GM18951 (cell line): ENCODE data around the gene RABGAP1L.
"Not testable (repeated sequence)": the region's sequence is repeated elsewhere in the genome, so short reads cannot be mapped to it uniquely, and the experiment has no call there.

Source experiments
- POLR2A ChIP-seq: IDR thresholded peaks from 4 replicates; pipeline ENCODE4 v1.6.1; 2011; ENCODE audit warnings: mild to moderate bottlenecking; ENCODE audit not compliant: insufficient read length, insufficient read depth; ENCODE audit errors: extremely low read depth
- in situ Hi-C: fragments of 300-500 bp; cut with MboI; formaldehyde crosslinking; loops from one replicate; pipeline ENCODE4 v1.12.0; 2022; ENCODE audit warnings: low sequenced_read_pairs, mixed read lengths, inconsistent platforms; ENCODE audit not compliant: unreplicated experiment

Gene RABGAP1L

GRCh38 chr1:174366946-174367345 is 207.6 kb downstream of the RABGAP1L start:
- in situ Hi-C loops = no loop called here

GRCh38 chr1:174367892-174368291 is 208.6 kb downstream of the RABGAP1L start:
- in situ Hi-C loops = no loop called here
- TF ChIP-seq POLR2A = no peak

More at GRCh38 chr1:174366946-174367345, 207.6 kb downstream of the RABGAP1L start:
- TF ChIP-seq POLR2A = no peak

GRCh38 chr1:174376030-174376429 is 216.7 kb downstream of the RABGAP1L start:
- in situ Hi-C loops = no loop called here
- no peak for TF ChIP-seq POLR2A

- TF ChIP-seq POLR2A = no peak
- in situ Hi-C loops = no loop called here
These were observed 232.4 kb downstream of the RABGAP1L start for GRCh38 chr1:174391716-174392115.

- no peak for TF ChIP-seq POLR2A
- in situ Hi-C loops = no loop called here
These were observed 234.6 kb downstream of the RABGAP1L start for GRCh38 chr1:174393885-174394284.

GRCh38 chr1:174397261-174397660 is 237.9 kb downstream of the RABGAP1L start:
- no peak for TF ChIP-seq POLR2A
- in situ Hi-C loops = no loop called here

GRCh38 chr1:174398246-174398645 is 238.9 kb downstream of the RABGAP1L start:
- no peak for TF ChIP-seq POLR2A
- in situ Hi-C loops = no loop called here

GRCh38 chr1:174399211-174399610 is 239.9 kb downstream of the RABGAP1L start:
- in situ Hi-C loops = no loop called here
- no peak for TF ChIP-seq POLR2A

- TF ChIP-seq POLR2A = no peak
- in situ Hi-C loops = no loop called here
These were observed 241.8 kb downstream of the RABGAP1L start for GRCh38 chr1:174401075-174401474.

GRCh38 chr1:174405219-174405618 is 245.9 kb downstream of the RABGAP1L start:
- in situ Hi-C loops = no loop called here
- TF ChIP-seq POLR2A = no peak

- in situ Hi-C loops = no loop called here
- TF ChIP-seq POLR2A = no peak
These were observed 247.1 kb downstream of the RABGAP1L start for GRCh38 chr1:174406421-174406820.

GRCh38 chr1:174407665-174408064 is 248.3 kb downstream of the RABGAP1L start:
- in situ Hi-C loops = no loop called here
- no peak for TF ChIP-seq POLR2A

- no peak for TF ChIP-seq POLR2A
- in situ Hi-C loops = no loop called here
These were observed 248.8 kb downstream of the RABGAP1L start for GRCh38 chr1:174408146-174408545.

- in situ Hi-C loops = not testable (repeated sequence)
These were observed 250.5 kb downstream of the RABGAP1L start for GRCh38 chr1:174409801-174410200.

GRCh38 chr1:174413632-174414031 is 254.3 kb downstream of the RABGAP1L start:
- in situ Hi-C loops = no loop called here
- TF ChIP-seq POLR2A = no peak
